Activated CD8-positive, alpha-beta memory T cell treated with anti-CD3 and anti-CD28 coated beads for 4 hours (primary cell): ENCODE measurements around the gene PPFIBP1.
"Not testable (repeated sequence)": the region's sequence is repeated elsewhere in the genome, so short reads cannot be mapped to it uniquely, and the experiment has no call there.

ENCODE experiments used
- DNase-seq, 2 donors: peaks; one replicate each; pipeline ENCODE4 v3.0.0-alpha.2; 2020; ENCODE audit warnings: low read depth in 2 of 2

The PPFIBP1 gene

DNA sequence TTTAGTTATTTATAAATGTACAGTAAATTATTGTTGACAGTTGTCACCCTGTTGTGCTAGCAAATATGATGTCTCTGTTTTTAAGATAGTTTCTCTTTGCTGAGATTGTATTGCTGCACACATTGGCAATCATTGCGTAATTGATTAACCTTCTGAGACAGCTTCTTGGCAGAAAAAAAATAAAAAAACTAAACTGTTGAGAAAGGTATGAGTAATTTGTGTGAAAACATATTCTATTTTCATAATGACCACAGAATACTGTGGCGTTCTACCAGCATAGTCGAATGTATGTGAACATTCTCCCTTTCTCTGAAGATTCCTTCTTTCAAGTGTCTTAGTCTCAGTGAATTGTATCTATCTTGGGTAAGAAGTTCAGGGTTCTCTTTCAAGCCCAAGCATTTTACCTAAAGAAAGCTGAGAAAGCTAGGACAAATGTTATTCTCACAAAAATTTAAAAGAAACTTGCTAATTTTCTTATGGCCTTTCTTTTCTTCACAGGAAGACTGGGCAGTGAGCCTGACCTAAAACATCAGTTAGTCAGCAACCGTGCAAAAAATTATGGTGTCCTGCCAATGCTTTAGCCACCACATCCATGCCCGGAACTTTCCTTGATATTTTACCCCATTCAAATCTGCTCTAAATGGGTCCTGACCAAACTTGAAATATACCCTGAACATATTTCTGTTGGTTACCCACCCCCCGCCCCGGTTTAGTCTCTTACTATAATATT, 103.3 kb downstream of the PPFIBP1 start:
- DNase-seq, result no peak

DNA sequence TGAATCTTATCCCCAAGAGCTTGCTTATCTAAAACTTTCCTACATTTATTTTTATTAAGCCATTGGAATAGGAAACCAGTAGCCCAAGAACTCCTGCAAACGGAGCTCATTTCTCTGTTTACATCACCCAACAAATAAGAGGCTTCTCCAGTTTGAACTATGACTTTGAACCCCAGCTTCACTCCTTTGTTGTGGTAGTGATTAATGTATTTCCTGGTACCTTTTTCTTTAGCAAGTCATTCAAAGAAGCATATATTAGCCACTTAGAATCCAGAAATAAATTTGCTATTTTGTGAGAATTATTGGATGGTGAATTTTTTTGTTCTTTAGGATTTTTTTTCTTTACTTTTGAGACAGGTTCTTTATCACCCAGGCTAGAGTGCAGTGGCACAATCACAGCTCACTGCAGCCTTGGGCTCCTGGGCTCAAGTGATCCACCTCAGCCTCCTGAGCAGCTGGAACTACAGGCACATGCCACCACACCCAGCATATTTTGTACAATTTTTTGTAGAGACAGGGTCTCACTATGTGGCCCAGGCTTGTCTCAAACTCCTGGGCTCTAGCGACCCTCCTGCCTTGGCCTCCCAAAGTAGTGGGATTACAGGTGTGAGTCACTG, 104.0 kb downstream of the PPFIBP1 start:
- DNase-seq, result not testable (repeated sequence)

- DNase-seq, result not testable (repeated sequence)
Measured at GRCh38 chr12:27630219-27630618, 106.2 kb downstream of the PPFIBP1 start.

DNA sequence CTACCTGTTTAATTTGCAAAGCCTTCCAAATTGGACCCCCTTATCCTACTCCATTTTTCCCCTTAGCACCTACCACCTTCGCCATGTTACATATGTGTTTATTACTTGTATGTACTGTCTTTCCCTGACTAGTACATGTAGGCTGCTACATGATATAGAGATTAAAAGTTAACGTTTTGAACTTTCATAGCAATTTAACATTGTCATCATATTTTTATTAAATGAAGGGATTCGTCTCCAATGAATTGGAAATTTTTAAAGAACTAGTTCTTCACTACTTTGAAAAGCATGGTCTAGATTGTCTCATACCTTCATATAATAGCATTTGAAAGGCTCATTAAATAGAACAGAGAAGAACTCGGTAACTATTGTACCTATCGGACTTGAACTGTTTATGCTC, 107.4 kb downstream of the PPFIBP1 start:
- DNase-seq, result no peak

GRCh38 chr12:27631813-27632491, 107.9 kb downstream of the PPFIBP1 start:
- no peak for DNase-seq

GRCh38 chr12:27635349-27635972, 111.5 kb downstream of the PPFIBP1 start:
- DNase-seq, result no peak

DNA sequence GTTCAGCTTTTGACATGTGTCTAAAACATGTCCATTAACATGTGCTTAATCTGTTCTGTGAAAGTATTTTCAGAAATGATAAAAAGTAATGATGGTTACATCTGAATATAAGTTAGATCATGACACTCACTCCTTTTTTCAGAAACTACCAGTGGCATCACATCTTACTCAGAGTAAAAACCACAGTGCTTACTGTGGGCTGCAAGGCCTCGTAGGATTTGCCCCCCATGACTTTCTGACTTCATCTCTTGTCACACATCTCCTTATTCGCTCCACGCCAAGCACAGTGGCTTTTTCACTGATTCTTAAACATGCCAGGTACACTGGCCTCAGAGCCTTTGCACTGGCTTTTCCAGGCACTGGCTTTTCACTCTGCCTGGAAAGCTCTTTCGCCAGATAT, 112.6 kb downstream of the PPFIBP1 start:
- not testable (repeated sequence) for DNase-seq

GRCh38 chr12:27637524-27637923, 113.5 kb downstream of the PPFIBP1 start:
- no peak for DNase-seq

GRCh38 chr12:27639265-27639664, 115.3 kb downstream of the PPFIBP1 start:
- DNase-seq, result no peak

DNA sequence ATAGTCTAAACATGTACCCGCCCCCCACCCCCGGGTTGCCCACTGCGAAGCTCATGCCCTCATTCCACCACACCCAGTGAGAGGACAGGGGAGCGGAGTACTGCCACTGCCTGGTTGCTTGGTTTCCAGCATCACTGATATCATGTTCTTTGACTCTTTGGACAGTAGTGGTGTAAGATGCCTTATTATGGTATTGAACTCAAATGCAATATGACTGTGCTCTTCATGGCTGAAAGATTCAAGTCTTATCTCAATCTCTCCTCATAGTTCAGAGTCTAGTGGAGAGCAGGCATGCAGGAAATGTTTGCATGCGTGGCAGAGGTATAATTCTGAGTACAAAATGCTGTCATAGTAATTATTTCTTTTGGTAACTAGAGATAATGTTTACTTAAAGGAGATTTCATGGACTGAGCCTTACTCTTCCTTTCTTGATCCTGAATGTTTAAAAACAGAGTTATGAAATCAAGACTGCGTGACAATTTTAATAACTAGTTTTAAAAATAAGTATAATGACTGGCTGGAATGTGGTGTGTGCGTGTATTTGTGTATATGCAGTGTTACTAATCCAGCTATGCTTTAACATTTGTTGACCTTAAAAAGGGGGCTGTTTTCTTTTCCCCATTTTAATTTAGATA, 116.7 kb downstream of the PPFIBP1 start:
- DNase-seq, result not testable (repeated sequence)

- not testable (repeated sequence) for DNase-seq
Measured at GRCh38 chr12:27642361-27642760, 118.4 kb downstream of the PPFIBP1 start.

- DNase-seq, result not testable (repeated sequence)
Measured at GRCh38 chr12:27642892-27643291, 118.9 kb downstream of the PPFIBP1 start.

GRCh38 chr12:27644158-27644845, 120.3 kb downstream of the PPFIBP1 start:
- DNase-seq, result no peak

- no peak for DNase-seq
Measured at GRCh38 chr12:27645671-27646070, 121.7 kb downstream of the PPFIBP1 start.

DNA sequence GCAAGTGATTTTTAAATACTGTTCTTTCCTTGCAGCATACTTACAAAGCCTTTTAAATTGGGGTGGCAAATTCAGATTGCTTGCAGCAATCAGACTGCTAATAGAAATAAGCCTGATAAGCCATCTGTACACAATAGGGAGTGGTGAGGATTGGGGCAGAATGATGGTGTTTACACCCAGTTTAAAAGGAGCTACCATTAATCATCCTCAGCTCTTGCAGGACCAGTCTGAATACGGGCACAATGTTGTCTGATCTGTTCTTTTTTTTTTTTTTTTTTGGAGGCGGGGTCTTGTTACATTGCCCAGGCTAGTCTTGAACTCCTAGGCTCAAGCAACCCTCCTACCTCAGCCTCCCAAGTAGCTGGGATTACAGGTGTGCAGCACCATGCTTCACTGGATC, 122.1 kb downstream of the PPFIBP1 start:
- DNase-seq, result no peak

GRCh38 chr12:27650011-27650410, 126.0 kb downstream of the PPFIBP1 start:
- DNase-seq, result no peak

GRCh38 chr12:27651201-27651600, 127.2 kb downstream of the PPFIBP1 start:
- no peak for DNase-seq

DNA sequence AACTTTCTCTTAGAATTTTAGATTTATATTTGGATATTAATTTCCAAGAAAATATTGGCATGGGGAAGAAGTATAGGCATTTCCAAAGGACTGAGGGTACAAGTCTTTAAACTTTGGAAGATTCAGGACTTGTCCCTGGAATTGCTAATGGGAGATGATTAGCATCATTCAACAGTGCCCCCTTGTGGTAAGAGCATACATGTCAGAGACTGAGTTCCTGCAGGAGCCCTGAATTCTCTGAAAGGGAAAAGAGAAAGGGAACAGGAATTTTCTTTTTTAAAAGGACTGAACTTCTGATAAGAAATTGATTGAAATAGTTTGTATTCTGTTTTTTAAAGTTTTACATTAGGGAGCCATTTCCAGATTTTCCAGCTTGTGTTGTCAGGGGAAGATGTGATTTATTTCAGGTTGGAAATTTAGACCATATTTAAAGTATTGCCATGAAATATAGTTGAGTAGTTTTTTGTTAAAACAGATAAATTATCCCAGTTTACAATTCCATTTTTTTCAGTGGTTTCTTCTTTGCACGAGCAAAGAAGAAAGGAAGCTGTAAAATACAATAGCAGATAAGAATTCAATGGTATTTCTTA, 128.3 kb downstream of the PPFIBP1 start:
- no peak for DNase-seq

- no peak for DNase-seq
Measured at GRCh38 chr12:27653661-27654060, 129.7 kb downstream of the PPFIBP1 start.

- not testable (repeated sequence) for DNase-seq
Measured at GRCh38 chr12:27655476-27655875, 131.5 kb downstream of the PPFIBP1 start.

GRCh38 chr12:27657296-27657695, 133.3 kb downstream of the PPFIBP1 start:
- DNase-seq, result no peak
